PC-3 (cell line): ENCODE measurements around the gene ZNF491.

Experiments used
- EZH2phosphoT487 ChIP-seq: fragments of 300-600 bp; sonication (generic); IDR thresholded peaks from 2 replicates; pipeline ENCODE4 v1.6.1; 2018; ENCODE audit warnings: mild to moderate bottlenecking, antibody characterized with exemption, low read length, borderline replicate concordance
- TF ChIP-seq, protein P1 (sequence below): fragments of 300-600 bp; sonication (generic); conservative IDR thresholded peaks from 2 replicates; pipeline ENCODE4 v1.5.1; 2017; ENCODE audit warnings: antibody characterized with exemption, low read depth, mild to moderate bottlenecking, low read length

DNA sequence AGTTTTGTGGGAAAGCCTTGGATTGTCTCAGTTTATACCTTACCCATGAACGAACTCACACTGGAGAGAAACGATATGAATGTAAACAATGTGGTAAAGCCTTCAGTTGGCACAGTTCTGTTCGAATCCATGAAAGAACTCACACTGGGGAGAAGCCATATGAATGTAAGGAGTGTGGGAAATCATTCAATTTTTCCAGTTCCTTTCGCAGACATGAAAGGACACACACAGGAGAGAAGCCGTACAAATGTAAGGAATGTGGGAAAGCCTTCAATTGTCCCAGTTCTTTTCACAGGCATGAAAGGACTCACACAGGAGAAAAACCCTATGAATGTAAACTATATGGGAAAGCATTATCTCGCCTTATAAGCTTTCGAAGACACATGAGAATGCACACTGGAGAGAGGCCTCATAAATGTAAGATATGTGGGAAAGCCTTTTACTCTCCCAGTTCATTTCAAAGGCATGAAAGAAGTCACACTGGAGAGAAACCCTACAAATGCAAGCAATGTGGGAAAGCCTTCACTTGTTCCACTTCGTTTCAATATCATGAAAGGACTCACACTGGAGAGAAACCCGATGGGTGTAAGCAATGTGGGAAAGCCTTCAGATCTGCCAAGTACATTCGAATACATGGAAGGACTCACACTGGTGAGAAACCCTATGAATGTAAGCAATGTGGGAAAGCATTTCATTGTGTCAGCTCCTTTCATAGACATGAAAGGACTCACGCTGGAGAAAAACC is 8.2 kb downstream of the ZNF491 start:
- TF ChIP-seq, protein P1, sequence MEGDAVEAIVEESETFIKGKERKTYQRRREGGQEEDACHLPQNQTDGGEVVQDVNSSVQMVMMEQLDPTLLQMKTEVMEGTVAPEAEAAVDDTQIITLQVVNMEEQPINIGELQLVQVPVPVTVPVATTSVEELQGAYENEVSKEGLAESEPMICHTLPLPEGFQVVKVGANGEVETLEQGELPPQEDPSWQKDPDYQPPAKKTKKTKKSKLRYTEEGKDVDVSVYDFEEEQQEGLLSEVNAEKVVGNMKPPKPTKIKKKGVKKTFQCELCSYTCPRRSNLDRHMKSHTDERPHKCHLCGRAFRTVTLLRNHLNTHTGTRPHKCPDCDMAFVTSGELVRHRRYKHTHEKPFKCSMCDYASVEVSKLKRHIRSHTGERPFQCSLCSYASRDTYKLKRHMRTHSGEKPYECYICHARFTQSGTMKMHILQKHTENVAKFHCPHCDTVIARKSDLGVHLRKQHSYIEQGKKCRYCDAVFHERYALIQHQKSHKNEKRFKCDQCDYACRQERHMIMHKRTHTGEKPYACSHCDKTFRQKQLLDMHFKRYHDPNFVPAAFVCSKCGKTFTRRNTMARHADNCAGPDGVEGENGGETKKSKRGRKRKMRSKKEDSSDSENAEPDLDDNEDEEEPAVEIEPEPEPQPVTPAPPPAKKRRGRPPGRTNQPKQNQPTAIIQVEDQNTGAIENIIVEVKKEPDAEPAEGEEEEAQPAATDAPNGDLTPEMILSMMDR: no peak
- no peak for TF ChIP-seq EZH2phosphoT487
